RKO (cell line): ENCODE data around the gene GMPR.
A peak's percentile ranks its signal among the peaks of the same experiment; 100 is the strongest.

ENCODE experiments used
- DNase-seq: peaks from one replicate; pipeline ENCODE4 v3.0.0-alpha.2; 2016; ENCODE audit warnings: low spot score

Gene GMPR

GRCh38 chr6:16327777-16328325 is 89.5 kb downstream of the GMPR start:
- no peak for DNase-seq

- no peak for DNase-seq
These were observed 90.8 kb downstream of the GMPR start for GRCh38 chr6:16329233-16329632.

- DNase-seq = peak; percentile 87
These were observed 93.2 kb downstream of the GMPR start for GRCh38 chr6:16331384-16332174.

- peak; percentile 68 for DNase-seq
These were observed 93.8 kb downstream of the GMPR start for GRCh38 chr6:16332175-16332542.

- DNase-seq = peak; percentile 15
These were observed 95.2 kb downstream of the GMPR start for GRCh38 chr6:16333580-16333979.

- DNase-seq = peak; percentile 46
These were observed 96.3 kb downstream of the GMPR start for GRCh38 chr6:16334671-16335070.

GRCh38 chr6:16335176-16335575 is 96.8 kb downstream of the GMPR start:
- DNase-seq = no peak

- no peak for DNase-seq
These were observed 97.8 kb downstream of the GMPR start for GRCh38 chr6:16336056-16336818.

GRCh38 chr6:16336911-16337294 is 98.5 kb downstream of the GMPR start:
- no peak for DNase-seq

GRCh38 chr6:16337295-16337975 is 99.0 kb downstream of the GMPR start:
- no peak for DNase-seq

GRCh38 chr6:16338577-16339264 is 100.3 kb downstream of the GMPR start:
- DNase-seq = peak; percentile 49

GRCh38 chr6:16339265-16339587 is 100.8 kb downstream of the GMPR start:
- no peak for DNase-seq

- no peak for DNase-seq
These were observed 105.2 kb downstream of the GMPR start for GRCh38 chr6:16343593-16343992.

GRCh38 chr6:16344756-16345155 is 106.4 kb downstream of the GMPR start:
- no peak for DNase-seq
